NOMO-1 treated with DMSO at 0.1 percent for 48 hours (cell line): ENCODE data around the gene MCU.

Experiments used
- DNase-seq: peaks from one replicate; lab custom pipeline; 2025; ENCODE audit not compliant: unreplicated experiment; lab: John Stamatoyannopoulos, UW

MCU gene

DNA sequence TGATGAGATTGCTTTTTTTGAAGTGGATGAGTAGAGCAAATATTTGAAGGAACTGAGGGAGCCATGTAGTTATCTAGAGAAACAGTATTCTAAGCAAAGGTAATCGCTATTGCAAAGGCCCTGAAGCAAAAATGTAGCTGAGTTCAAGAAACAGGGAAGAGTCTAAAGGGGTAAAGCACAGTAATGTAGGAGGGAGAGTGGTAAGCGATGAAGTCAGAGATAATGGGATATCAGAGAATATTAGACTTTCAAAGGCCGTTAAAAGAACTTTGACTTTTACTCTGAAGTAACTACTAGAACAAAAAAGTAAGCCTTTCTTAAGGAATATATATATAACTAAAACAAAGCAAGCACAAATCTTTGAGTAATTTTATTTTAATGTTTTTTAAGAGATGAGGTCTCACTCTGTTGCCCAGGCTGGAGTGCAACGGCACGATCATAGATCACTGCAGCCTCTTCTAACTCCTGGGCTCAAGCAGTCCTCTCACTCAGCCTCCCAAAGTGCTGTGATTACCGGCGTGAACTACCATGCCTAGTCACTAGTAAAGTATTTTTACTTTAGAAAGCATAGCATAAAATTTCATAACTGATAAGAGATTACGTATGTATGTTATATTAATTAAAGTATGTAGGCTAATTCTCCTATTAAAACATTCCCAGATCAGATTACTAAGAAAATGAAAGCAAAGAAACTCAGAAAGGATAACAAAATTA lies 139.9 kb downstream of the MCU start:
- no peak for DNase-seq

DNA sequence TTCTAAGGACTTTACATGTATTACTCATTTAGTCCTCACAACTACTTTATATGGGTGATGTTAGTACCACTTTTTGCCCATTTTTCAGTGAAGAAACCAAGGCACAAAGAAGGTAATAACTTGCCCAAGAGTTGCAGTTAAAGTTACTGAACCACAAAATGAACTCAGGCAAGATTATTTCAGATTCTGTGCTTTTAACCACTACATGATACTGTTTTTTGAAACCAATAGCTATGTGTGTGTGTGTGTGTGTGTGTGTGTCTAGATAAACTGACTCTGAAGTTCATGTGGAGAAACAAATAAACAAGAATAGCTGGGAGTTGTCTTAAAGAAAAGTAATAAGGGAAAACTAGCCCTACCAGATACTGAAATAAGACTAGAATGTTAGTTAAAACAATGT lies 140.8 kb downstream of the MCU start:
- DNase-seq: no peak

DNA sequence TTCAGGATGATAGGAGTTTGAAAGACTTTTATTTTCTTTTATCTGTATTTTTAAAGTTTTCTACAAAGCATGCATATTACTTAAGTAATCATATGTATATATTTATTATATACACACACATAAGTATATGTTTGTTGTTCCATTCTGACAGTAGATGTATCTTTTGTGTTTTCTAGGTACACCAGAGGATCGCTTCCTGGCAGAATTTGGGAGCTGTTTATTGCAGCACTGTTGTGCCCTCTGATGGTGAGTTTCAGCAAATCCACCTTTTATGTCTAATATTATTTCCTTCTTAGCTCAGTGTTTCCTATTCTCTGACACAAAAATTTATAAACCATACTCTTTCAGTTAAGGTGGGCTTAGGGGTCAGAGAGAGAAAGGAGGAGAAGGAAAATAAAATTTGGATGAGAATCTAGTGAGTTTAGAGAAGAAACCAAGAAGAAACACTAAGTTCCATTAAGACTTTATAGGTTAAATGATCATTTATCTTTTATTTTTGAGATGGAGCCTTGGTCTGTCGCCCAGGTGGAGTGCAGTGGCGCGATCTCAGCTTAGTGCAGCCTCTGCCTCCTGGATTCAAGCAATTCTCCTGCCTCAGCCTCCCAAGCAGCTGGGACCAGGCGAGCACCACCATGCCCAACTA lies 142.4 kb downstream of the MCU start:
- DNase-seq: peak; percentile 61

DNA sequence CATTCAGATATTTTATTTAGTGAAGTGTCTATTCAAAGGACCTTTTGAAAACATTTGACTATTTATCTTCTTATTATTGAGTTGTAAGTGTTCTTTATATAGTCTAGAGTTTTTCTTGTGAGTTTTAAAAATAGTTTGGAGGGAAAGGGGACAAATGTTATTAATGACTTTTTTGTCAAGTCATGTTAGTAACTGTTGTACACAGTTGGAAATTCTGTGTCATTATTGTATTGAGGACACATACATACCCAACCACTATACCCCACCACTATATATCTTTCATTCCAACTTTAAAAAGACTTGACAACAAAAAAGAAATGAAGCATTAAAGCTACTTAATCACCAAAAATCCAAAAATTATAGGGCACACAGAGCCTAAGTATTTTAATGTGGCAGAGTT lies 148.4 kb downstream of the MCU start:
- no peak for DNase-seq

DNA sequence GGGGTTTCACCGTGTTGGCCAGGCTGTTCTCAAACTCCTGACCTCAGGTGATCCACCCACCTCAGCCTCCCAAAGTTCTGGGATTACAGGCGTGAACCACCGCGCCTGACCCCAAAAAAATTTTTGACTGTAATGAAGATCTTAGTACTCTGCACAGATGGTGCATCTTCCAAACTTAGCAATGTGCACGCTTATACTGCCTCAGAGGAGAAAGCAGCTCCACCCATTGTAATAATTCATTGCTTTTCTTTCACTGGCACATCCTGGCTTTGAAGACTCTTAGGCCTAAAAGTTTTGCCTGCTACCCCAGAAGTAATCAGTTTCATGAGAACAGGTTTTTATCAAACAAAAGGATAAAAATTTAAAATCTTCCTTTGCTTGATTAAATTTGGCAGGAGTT lies 149.5 kb downstream of the MCU start:
- no peak for DNase-seq

DNA sequence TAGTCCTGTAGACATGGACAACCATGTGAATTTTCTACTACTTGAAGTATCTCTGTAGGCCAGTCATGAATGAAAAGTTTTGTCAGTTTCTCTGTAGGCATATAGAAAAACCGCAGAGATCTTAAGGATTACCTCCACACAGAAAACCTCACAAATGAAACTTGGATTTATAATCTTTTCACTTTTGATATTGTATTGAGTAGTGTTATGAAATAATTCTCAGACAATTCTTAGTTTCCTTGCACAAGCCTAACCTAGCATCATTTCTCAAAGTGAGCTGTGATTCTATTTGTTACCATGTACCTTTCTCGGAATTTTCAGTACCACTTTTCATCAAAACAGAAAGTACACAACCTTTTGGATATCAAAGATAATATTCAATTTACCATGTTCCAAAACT lies 150.2 kb downstream of the MCU start:
- no peak for DNase-seq

DNA sequence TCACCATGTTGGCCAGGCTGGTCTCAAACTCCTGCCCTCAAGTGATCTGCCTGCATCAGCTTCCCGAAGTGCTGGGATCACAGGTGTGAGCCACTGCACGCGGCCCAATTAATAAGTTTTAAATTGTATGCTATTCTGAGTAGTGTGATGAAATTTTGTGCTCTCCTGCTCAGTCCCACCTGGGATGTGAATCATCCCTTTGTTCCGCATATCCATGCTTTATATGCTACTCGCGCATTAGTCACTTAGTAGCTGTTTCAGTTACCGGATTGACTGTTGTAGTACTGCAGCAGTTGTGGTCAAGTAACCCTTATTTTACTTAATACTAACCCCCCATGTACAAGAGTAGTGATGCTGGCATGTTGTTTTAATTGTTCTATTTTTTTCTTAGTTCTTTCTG lies 154.3 kb downstream of the MCU start:
- DNase-seq: no peak

DNA sequence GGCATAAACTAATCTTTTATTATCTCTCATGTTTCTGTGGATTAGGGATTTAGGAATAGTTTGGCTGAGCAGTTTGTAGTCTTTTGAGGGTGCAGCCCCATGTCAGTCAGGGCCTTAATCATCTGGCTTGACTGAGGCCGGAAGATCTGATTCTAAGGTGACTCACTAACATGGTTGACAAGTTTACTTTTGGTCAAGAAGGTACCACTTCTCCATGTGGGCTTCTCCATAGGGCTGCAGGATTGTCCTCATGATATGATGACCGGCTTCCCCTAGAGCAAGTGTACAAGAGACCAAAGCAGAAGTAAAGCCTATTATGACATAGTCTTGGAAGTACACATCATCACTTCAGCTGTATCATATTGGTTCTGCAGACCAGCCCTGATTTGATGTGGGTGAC lies 155.7 kb downstream of the MCU start:
- peak; percentile 38 for DNase-seq

DNA sequence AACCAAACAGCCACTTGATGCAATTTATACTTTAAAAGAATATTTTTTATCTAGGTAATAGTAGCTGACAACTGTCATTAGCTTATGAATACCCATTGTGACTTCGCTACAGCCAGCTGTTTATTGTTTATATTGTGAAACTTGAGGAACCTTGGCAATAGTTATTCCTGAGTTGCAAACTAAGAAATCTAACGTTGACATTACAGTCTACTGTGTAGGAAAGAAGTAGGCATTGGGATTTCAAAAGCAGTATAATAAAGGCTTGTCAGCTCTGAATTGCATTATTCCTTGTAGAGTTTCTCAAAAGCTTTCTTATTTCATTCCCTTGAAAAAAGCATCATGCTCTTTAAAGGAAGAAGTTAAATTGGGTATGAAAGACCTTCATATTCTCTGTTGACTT lies 158.9 kb downstream of the MCU start:
- DNase-seq: no peak

DNA sequence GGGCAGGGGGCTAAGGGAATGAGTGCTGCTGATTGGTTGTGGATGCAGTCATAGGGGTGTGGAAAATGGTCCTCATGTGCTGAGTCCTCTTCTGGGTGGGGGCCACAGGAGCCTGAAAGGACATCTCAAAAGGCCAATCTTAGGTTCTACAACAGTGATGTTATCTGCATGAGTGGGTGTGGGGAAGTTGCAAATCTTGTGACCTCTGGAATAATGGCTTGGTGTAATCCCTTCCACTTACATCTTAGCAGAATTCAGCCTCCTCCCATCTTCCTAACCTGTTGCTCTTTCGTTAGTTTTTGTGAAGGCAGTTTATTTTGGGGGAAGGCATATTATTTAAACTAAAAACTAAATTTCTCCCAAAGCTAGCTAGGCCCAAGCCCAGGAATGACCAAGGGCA lies 159.6 kb downstream of the MCU start:
- no peak for DNase-seq

DNA sequence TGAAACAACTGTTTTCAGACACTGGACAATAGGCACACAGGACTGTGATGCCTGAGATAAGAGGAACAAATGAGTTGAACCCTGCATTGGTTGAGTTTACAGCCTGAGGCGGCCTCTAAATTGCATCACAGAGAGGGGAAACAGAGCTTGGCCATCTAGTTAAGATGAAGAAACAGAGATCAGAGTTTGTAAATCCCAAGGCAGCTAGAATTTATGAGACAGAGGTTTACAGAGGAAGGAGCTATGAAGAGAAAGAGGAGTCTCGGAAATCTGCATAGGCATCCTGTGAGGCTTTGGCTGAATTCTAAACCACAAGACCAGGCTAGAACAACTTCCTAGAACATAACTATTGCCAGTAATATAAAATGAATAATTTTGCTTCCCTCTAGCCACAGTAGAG lies 160.6 kb downstream of the MCU start:
- peak; percentile 84 for DNase-seq

DNA sequence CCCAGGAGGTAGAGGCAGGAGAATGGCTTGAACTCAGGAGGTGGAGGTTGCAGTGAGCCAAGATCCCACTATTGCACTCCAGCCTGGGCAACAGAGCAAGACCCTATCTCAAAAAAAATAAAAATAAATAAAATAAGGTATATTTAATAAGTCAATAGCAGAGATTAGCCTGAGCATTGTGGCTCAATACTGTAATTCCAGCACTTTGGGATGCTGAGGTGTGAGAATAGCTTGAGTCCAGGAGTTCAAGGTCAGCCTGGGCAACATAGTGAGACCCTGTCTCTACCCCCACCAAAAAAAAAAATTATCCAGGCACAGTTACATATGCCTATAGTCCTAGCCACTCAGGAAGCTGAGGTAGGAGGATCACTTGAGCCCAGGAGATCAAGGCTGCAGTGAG lies 163.2 kb downstream of the MCU start:
- DNase-seq: no peak

DNA sequence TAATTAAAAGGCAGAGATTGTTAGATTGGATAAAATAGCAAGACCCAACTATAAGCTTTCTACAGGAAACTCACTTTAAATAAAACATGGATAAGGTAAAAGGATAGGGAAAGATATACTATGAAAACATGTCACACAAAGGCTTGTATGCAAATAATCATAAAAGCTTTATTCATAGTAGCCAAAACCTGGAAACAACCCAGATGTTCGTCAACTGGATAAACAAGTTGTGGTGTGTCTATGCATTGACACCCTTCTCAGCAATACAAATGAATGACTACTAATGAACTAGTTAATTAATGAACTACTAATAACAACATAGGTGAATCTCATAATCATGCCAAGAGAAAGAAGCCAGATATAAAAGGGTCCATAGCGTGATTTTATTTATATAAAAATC lies 163.8 kb downstream of the MCU start:
- DNase-seq: no peak

DNA sequence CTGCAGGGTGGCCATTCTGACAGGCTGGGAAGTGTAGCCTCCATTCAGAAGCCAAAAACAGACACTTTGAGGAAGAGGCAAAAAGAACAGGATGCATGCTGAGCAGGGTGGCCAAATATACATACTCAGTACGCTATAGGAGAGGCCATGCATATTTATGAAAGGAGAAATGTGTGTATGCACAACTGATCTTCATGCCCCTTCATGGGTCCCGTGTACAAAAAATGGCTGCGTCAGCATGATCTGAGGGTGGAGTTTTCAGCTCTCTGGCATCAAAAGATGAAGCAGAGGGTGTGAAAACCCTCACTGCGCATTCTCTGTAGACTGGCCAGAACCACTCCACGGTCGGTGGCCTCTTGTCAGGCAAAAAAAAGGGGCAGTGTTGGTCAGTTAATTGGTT lies 166.1 kb downstream of the MCU start:
- DNase-seq: no peak

DNA sequence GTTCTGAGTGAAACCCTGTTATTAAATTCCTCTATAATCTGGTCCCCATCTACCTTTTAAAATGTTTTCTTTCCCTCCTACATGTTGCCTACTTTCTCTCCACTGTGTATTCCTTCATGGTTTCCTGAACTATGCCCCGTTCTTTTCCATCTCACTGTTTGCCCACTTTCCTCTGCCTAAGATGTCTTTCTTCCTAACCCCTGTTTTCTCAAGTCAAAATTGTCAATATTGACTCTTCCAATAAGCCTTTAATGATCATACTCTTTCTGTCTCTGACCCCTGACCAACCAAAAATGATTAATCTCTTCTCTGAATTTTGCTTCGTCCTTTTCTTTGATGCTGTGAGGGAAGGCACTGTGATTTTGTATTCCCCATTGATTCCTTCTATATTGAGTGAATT lies 171.0 kb downstream of the MCU start:
- no peak for DNase-seq

DNA sequence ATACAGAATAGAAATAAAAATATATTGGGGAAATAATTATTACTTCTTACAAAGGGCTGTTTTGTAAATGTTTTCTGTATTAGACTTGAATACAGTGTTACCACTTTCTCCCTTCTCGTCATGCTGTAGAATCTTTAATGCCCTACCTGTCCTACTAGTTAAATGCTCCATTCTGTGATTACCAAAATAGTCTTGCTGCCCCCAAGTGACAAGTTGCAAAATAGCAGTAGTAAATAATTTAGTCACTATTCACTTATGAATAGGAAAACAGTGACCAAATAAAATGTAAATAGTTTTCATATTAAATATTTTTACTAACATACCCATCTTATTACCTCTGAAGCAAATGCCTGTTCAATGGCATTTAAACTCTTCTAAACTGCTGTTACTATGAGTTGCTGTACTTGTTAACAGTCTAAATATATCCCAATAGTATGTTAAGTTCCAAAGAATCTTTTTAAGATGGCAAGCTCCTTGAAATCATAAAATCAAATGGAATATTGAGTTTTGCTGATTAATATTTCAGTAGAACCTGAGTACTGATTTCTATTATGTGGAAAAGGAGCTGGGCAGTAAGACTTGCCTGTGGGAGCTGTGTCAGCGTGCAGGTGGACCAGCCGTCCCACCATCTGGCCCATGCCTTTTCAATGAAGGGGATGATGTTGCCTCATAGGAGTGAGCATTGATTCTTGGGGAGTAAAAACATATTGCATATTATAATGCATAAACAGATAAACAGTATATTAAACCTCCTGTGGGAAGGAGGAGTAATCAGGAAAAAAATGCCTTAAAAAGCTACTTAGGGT lies 183.5 kb downstream of the MCU start:
- peak; percentile 21 for DNase-seq

DNA sequence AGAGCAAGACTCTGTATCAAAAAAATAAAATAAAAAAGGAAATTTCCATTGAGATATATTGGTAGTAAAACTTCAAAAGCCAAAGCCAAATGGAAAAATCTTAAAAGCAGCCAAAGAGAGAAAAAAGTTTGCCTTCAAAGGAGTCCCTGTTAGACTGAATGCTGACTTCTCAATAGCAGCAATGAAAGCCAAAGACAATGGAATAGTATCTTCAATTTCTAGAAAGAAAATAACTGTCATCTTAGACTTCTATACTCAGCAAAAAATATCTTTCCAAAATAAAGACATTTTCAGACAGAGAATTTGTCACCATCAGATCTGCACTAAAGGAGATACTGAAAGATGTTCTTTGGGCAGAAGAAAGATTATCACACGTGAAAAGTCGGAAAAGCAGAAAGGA lies 187.3 kb downstream of the MCU start:
- no peak for DNase-seq

DNA sequence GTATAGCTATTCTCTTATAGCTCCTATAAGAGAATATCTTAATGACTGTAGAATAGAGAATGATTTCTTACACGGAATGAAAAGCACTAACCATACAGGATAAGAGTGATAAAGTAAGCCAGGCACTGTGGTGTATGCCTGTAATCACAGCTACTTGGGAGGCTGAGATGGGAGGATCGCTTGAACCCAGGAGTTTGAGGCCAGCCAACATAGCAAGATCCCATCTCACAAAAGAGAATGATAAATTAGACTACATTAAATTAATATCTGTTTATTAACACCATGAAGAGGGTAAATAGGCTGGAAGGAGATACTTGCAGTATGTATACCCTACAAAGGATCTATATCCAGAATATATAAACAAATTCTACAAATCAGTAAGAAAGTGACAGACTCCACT lies 189.3 kb downstream of the MCU start:
- no peak for DNase-seq

DNA sequence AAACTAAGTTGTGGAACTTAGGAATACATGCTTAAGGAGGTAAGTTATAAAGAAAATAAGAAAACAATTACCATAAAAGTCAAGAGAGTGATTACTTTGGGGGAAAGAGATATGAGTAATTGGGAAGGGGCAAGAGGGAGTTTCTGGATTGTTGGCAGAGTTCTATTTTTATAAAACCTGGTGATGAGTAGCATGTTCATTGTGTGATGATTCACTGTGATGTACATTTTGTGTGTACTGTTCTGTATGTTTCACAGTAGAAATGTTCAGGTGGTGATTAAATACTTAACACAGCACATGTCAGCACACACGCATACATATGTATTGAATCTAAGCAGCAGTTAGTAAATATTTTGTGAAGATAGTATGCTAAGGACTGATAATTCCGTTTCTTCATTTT lies 191.9 kb downstream of the MCU start:
- DNase-seq: no peak

DNA sequence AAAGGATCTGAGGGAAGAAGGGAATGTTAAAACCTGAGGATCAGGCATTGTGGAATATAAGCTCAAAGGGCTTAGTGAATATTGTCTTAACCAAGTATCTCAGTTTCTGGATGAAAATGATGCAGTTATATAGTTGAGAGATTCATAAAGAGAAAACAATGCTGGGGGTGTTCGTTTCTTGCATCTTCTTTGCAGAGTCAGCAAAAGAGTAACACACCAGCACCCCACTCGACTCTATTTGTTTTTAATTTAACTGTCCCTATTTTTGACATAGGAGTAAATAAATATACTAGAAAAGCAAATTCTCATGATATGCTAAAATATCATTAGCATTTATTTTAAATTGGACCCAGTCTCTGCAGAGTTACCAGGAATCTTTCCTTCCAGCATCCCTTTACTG lies 194.0 kb downstream of the MCU start:
- no peak for DNase-seq

DNA sequence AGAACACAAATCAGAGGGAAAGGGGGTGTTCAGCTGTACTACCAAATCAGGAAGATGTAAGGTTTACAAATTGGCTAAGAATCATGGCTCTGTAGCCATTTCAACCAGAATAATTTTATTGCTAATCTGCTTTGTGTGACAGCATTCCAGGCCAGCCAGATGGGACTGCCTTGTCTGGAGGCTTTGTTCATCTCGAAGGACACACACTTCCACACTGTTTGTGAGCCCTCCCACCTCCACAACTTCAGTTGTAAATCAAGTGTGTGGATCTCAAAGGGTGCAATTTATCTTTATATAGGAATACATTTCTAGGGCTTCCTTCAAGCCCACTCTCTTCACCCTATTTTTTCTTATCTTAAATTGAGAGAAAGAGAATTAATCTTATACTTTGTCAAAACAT lies 194.7 kb downstream of the MCU start:
- DNase-seq: no peak

DNA sequence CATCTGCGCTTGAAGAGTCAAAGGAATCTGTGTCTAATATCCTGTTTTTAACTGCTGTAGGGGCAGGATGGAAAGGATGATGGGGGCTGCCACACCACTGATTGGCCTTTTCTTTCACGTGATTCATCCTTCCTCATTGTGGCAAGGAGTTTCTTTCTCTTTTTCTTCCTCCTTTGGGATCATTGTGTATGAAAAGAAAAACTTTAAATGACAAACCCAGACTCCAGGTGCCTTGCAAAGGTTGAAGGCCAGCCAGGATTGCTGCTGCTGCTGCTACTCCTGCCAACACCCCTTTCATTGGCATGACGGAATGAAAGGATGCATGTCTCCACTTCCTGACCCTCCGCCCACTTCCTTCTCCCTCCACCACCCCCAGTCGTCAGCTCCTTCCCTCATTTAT lies 195.1 kb downstream of the MCU start:
- DNase-seq: no peak
